GM12875 (cell line): ENCODE results near the gene CATSPERZ.

Source experiments
- H3K4me3 ChIP-seq: one replicate; pipeline ENCODE4 v1.5.1; 2011; ENCODE audit warnings: low read depth, low read length, control low read depth
- CTCF ChIP-seq: IDR thresholded peaks from 2 replicates; pipeline ENCODE4 v1.5.1; 2011; ENCODE audit warnings: low read depth, mild to moderate bottlenecking, control low read depth, inconsistent platforms, low read length, moderate library complexity, borderline replicate concordance; ENCODE audit not compliant: insufficient read depth

The CATSPERZ gene

GRCh38 chr11:64283092-64283491, 17.1 kb upstream of the CATSPERZ start:
- H3K4me3 ChIP-seq, result no peak overlapping the region
- no peak for TF ChIP-seq CTCF

DNA sequence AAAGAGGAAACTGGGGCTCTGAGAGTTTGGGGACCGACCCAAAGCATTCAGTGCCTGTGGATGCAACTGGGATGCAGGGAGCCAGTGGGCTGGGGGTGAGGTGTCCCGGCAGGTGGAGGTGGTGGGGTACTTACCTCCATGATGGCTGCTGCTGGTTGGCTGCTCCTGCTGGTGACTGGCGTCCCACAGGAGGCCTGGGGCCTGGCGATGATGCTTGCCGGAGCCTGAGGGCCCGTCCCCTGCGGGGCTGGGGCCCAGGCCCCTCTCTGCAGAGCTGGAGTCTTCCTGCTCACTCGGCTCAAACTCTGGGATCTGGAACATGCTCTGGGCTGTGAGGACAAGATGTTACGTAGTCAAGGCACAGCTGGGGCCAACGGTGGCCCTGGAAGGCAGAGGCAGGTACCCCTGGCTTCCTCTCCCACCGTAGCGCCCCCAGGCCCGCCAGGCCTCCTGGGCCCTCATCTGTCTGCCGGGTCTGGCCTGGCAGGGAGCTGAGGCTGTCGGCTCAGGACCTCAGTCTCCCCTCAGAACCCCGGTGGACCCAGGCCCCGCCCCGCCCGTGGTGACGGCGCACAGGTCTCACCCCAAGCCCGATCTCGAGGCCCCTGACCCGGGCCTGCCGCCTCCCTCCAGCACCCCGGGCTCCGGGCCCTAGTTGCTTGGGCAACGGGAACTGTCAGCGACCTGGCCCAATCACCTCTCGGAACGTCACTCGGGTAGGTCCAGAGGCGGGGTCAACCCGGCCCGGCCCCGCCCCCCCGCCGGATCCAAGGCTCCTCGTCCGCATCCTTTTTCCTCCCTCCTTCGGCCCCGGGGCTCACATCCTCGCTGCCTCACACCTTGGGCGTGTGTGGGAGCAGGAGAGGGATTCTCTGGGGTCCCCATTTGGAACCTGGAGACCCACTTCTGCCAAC, 15.9 kb upstream of the CATSPERZ start, which contains the start of gene BAD:
Gene BAD (minus strand): TSS at position 618 of the 914 bp plus-strand sequence. CDS start 297 bp downstream, at position 321.
- no peak for TF ChIP-seq CTCF
- peak within 1 kb of the TSS; percentile 79 for H3K4me3 ChIP-seq

DNA sequence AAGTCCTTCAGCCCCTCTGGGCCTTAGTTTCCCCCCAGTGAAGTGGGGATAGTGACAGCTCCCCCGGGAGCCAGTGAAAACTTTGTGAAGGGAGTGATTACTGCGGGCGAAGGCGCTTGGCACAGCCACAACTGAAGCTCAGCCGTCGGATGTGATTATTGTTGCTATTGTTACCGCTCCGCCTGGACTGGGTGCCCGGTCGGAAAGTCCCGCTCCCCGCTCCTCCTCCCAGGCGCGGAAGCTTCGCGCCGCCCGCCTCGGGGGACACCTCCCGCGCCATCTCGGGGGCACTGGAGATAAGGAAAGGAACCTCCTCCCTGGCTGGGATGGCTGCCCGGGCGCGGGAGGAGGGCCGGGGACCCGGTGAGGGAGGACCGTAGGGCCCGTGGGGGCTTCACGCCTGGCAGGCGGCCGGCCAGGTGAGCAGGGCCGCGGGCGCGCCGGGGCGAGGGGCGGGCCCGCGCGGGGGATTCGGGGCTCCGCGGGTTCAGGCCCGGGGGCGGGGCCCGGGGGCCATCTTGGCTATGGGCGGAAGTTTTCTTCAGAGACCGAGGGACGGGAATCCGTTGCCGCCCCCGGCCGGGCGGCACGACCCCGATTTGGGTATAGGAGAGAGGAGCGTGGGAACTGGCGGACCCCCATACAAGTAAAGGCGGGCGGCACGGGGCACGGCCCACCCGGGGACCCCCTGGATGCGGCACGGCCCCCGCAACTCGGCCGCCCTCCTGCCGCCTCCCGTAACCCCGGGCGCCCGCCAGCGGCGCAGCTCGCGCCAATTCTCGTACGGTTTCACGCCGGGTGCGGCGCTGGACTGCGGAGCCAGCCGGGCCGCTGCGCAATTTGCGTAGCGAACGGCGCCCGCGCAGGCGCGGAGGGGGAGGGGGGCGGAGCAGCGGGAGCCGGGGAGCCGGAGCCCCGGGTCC, 14.9 kb upstream of the CATSPERZ start, which contains the start of gene GPR137:
Gene GPR137 (plus strand): TSS at position 887 of the 923 bp plus-strand sequence. CDS start 677 bp downstream, outside the sequence.
- no peak for TF ChIP-seq CTCF

GRCh38 chr11:64285885-64286800, 14.0 kb upstream of the CATSPERZ start:
- TF ChIP-seq CTCF, result 0 out of 2 replicates have a peak, but pooled peaks have one; percentile 7
- peak overlapping the region; percentile 79 for H3K4me3 ChIP-seq

More for the DNA sequence above, 14.9 kb upstream of the CATSPERZ start, which contains the start of gene GPR137:
- H3K4me3 ChIP-seq, result peak within 1 kb of the TSS; percentile 79

DNA sequence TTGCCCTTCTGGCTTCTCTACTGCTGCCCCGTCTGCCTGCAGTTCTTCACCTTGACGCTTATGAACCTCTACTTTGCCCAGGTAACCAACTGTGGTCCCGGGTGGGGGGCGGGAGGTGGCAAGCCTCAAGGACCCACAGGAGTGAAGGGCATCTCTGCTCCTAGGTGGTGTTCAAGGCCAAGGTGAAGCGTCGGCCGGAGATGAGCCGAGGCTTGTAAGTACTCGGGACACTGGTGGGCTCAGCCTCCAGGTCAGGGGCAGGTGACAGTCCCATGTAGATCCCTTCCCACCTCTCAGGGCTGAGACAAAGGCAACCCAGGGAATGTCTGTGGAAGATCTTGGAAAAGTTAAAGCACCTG, 13.4 kb upstream of the CATSPERZ start:
- no peak for TF ChIP-seq CTCF
- no peak overlapping the region for H3K4me3 ChIP-seq
